Esophagus squamous epithelium (tissue), 4 donors: ENCODE results near the gene FHIT.

Experiments used
- CTCF ChIP-seq, 6 experiments: fragments of 450-650 bp in 4 of 6; fragments of 200-600 bp in 2 of 6; sonication (generic) in 2 of 6; IDR thresholded peaks; one replicate each; pipeline ENCODE4 v1.5.1; 2016 to 2019; ENCODE audit warnings: antibody characterized with exemption in 6 of 6, mild to moderate bottlenecking in 4 of 6, moderate library complexity in 4 of 6
- POLR2A ChIP-seq, 4 donors: fragments of 450-650 bp; IDR thresholded peaks; one replicate each; pipeline ENCODE4 v1.6.1; 2017; ENCODE audit warnings: antibody characterized with exemption in 4 of 4, mild to moderate bottlenecking in 4 of 4, moderate library complexity in 3 of 4

- TF ChIP-seq POLR2A (IDR thresholded peaks at IDR 0.05) (no peak), CTCF (IDR thresholded peaks at IDR 0.05) (no peak)
Measured at GRCh38 chr3:61168286-61168685, 83.0 kb downstream of the FHIT start.
